Epithelial cell of esophagus (primary cell): ENCODE measurements around the gene NRF1.
"Not testable (repeated sequence)": the region's sequence is repeated elsewhere in the genome, so short reads cannot be mapped to it uniquely, and the experiment has no call there.

Experiments
- DNase-seq: peaks from one replicate; pipeline ENCODE4 v3.0.0; 2010; ENCODE audit warnings: low read depth
- H3K4me3 ChIP-seq: 2 replicates; pipeline ENCODE4 v1.5.1; 2011; ENCODE audit warnings: mild to moderate bottlenecking, low read length, control low read depth
- TF ChIP-seq, protein P1 (sequence below): IDR thresholded peaks from 2 replicates; pipeline ENCODE4 v1.5.1; 2011; ENCODE audit warnings: low read depth, mild to moderate bottlenecking, low read length, control low read depth, inconsistent platforms; ENCODE audit not compliant: insufficient read depth; ENCODE audit errors: missing control alignments

NRF1 gene

DNA sequence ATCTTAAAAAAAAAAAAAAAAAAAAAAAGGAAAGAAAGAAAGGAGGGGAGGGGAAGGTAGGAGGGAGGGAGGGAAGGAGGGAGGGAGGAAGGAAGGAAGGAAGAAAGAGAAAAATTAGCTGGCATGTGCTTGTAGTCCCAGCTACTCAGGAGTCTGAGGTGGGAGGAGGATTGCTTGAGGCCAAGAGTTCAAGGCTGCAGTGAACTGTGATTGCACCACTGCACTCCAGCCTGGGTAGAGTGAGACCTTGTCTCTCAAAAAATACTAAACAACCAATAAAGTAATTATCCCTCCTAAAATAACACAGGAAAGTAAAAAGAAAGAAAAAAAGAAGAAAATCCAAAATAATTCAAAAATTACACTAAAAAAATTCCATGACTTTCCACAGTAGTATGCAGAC lies 13.8 kb upstream of the NRF1 start:
- no peak overlapping the region for H3K4me3 ChIP-seq
- no peak for DNase-seq
- TF ChIP-seq, protein P1, sequence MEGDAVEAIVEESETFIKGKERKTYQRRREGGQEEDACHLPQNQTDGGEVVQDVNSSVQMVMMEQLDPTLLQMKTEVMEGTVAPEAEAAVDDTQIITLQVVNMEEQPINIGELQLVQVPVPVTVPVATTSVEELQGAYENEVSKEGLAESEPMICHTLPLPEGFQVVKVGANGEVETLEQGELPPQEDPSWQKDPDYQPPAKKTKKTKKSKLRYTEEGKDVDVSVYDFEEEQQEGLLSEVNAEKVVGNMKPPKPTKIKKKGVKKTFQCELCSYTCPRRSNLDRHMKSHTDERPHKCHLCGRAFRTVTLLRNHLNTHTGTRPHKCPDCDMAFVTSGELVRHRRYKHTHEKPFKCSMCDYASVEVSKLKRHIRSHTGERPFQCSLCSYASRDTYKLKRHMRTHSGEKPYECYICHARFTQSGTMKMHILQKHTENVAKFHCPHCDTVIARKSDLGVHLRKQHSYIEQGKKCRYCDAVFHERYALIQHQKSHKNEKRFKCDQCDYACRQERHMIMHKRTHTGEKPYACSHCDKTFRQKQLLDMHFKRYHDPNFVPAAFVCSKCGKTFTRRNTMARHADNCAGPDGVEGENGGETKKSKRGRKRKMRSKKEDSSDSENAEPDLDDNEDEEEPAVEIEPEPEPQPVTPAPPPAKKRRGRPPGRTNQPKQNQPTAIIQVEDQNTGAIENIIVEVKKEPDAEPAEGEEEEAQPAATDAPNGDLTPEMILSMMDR = no peak

- no peak overlapping the region for H3K4me3 ChIP-seq
- TF ChIP-seq, protein P1 = no peak
- DNase-seq = no peak
Measured at GRCh38 chr7:129599174-129599573, 12.3 kb upstream of the NRF1 start.

GRCh38 chr7:129603594-129603993 lies 7.9 kb upstream of the NRF1 start:
- DNase-seq, H3K4me3 ChIP-seq: not testable (repeated sequence)

DNA sequence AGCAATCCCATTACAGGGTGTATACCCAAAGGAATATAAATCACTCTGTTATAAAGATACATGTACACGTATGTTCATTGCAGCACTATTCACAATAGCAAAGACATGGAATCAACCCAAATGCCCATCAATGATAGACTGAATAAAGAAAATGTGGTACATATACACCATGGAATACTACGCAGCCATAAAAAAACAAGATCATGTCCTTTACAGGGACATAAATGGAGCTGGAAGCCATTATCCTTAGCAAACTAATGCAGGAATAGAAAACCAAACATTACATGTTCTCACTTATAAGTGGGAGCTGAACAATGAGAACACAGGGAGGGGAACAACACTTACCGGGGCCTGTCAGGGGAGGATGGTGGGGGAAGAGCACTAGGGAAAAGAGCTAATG lies 7.5 kb upstream of the NRF1 start:
- H3K4me3 ChIP-seq, DNase-seq: not testable (repeated sequence)

DNA sequence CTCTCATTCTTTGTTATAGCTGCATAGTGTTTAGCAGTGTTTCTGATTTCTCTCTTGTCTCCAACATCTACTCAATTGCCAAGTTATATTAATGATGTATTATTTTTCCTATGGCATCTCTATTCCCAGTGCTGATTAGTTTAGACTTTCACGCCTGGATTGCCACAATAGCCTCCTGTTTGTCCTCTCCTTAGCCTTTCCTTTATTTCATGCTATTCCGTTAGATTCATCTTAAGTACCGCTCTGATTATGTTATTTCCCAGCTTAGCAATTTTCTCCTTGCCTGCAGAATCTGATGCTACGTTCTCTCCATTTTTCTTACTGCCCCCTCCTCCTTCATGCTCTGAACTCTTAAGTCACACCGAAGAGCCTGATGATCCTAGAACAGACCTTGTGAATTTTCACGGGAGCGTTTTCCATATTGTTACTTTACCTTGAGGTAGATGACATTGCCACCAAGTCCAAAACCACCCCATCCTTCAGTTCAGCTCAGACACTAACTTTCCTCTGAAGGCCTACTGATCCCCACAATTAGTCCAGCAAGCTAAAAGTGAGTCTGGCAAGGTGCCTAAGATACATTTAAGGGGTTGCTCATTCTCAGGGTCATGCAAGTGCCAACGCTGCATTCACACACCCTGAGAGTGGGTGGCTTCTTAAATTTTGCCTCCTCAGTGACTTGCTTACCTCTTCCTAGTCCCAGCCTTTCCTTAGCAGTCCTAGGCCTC lies 6.6 kb upstream of the NRF1 start:
- no peak for DNase-seq
- TF ChIP-seq, protein P1 = no peak
- H3K4me3 ChIP-seq = no peak overlapping the region

GRCh38 chr7:129605960-129606614 lies 5.4 kb upstream of the NRF1 start:
- no peak overlapping the region for H3K4me3 ChIP-seq
- TF ChIP-seq, protein P1 = no peak
- DNase-seq = no peak

DNA sequence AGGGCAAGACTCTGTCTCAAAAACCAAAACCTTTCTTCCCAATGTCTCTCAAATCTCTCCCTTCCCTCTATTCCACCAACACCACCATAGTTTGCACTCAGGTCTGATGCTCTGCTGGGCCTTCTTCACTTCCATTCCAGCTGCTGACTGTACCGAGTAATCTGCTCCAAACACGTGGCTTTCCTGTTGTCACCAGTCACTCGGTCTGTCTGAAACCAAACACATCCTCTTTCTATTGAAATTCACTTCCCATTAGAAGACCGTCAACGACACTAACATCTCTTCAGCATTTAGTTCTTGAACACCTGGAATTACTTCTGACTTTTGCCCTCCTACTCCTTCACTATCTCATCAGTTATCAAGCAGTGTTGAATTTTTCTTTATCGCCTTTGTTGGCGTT lies 4.7 kb upstream of the NRF1 start:
- TF ChIP-seq, protein P1 = no peak
- no peak for DNase-seq
- no peak overlapping the region for H3K4me3 ChIP-seq

- peak; percentile 68 for DNase-seq
- TF ChIP-seq, protein P1 = peak; percentile 61
- H3K4me3 ChIP-seq = no peak overlapping the region
Measured at GRCh38 chr7:129607471-129608120, 3.9 kb upstream of the NRF1 start.
